Memory B cell (primary cell): ENCODE data around the gene KLHL40.

Experiments
- ATAC-seq: fragments of 150-1000 bp; cut with Tn5 transposase; 2 replicates; pipeline ENCODE4 v1.10.0; 2021; ENCODE audit warnings: low read depth, mild to moderate bottlenecking, moderate library complexity
- DNase-seq, 2 donors: peaks; one replicate each; pipeline ENCODE4 v3.0.0; 2022; ENCODE audit warnings: low spot score in 2 of 2
- H3K27ac Mint-ChIP-seq: one replicate; pipeline ENCODE4 v1.8.0; 2022; ENCODE audit warnings: mild to moderate bottlenecking, moderate library complexity, mixed read lengths
- H3K27me3 Mint-ChIP-seq: one replicate; pipeline ENCODE4 v1.8.0; 2022; ENCODE audit warnings: mixed read lengths
- H3K36me3 Mint-ChIP-seq: one replicate; pipeline ENCODE4 v1.8.0; 2022; ENCODE audit warnings: mild to moderate bottlenecking, mixed read lengths
- H3K4me1 Mint-ChIP-seq: one replicate; pipeline ENCODE4 v1.8.0; 2022; ENCODE audit warnings: mixed read lengths
- H3K4me3 Mint-ChIP-seq: one replicate; pipeline ENCODE4 v1.8.0; 2022; ENCODE audit warnings: mild to moderate bottlenecking, moderate library complexity, mixed read lengths
- H3K9me3 Mint-ChIP-seq: one replicate; pipeline ENCODE4 v1.8.0; 2022; ENCODE audit warnings: mixed read lengths

The KLHL40 gene

GRCh38 chr3:42696356-42697288 lies 11.3 kb downstream of the KLHL40 start:
- peaks cover 13% of the 10 kb centered on the region for H3K27me3 Mint-ChIP-seq
- no peaks in the 10 kb centered on the region for H3K36me3 Mint-ChIP-seq
- no peak overlapping the region for H3K4me3 Mint-ChIP-seq
- H3K4me1 Mint-ChIP-seq = peaks cover 5% of the 10 kb centered on the region
- no peak overlapping the region for H3K27ac Mint-ChIP-seq
- DNase-seq (no peak), ATAC-seq (no peak)
- H3K9me3 Mint-ChIP-seq = no peaks in the 10 kb centered on the region

- Mint-ChIP-seq H3K4me3 (no peak overlapping the region), H3K4me1 (peaks cover 5% of the 10 kb centered on the region), H3K36me3 (no peaks in the 10 kb centered on the region), H3K9me3 (no peaks in the 10 kb centered on the region), H3K27ac (no peak overlapping the region), H3K27me3 (peaks cover 13% of the 10 kb centered on the region)
- no peak for DNase-seq
- no peak for ATAC-seq
Measured at GRCh38 chr3:42697289-42698051, 12.1 kb downstream of the KLHL40 start.

- no peak overlapping the region for H3K4me3 Mint-ChIP-seq
Measured at GRCh38 chr3:42698216-42698910, 13.0 kb downstream of the KLHL40 start.

GRCh38 chr3:42698911-42699230 lies 13.5 kb downstream of the KLHL40 start:
- Mint-ChIP-seq H3K4me1 (peaks cover 5% of the 10 kb centered on the region), H3K9me3 (no peaks in the 10 kb centered on the region), H3K27ac (no peak overlapping the region), H3K4me3 (no peak overlapping the region), H3K27me3 (peaks cover 22% of the 10 kb centered on the region), H3K36me3 (no peaks in the 10 kb centered on the region)
- ATAC-seq = peak; percentile 24
- DNase-seq = no peak

More at GRCh38 chr3:42698216-42698910, 13.0 kb downstream of the KLHL40 start:
- peaks cover 5% of the 10 kb centered on the region for H3K4me1 Mint-ChIP-seq
- ATAC-seq (no peak), DNase-seq (no peak)
- H3K27ac Mint-ChIP-seq = no peak overlapping the region
- peaks cover 18% of the 10 kb centered on the region for H3K27me3 Mint-ChIP-seq
- no peaks in the 10 kb centered on the region for H3K36me3 Mint-ChIP-seq
- H3K9me3 Mint-ChIP-seq = no peaks in the 10 kb centered on the region

- DNase-seq (no peak), ATAC-seq (no peak)
- Mint-ChIP-seq H3K27me3 (peaks cover 22% of the 10 kb centered on the region), H3K9me3 (no peaks in the 10 kb centered on the region), H3K4me3 (no peak overlapping the region), H3K27ac (no peak overlapping the region), H3K36me3 (no peaks in the 10 kb centered on the region), H3K4me1 (peaks cover 5% of the 10 kb centered on the region)
Measured at GRCh38 chr3:42699511-42699971, 14.2 kb downstream of the KLHL40 start.

- Mint-ChIP-seq H3K27me3 (peaks cover 25% of the 10 kb centered on the region), H3K27ac (no peak overlapping the region), H3K36me3 (no peaks in the 10 kb centered on the region), H3K4me1 (peaks cover 5% of the 10 kb centered on the region), H3K9me3 (no peaks in the 10 kb centered on the region), H3K4me3 (no peak overlapping the region)
- no peak for ATAC-seq
- DNase-seq = no peak
Measured at GRCh38 chr3:42700366-42701288, 15.3 kb downstream of the KLHL40 start.

- H3K36me3 Mint-ChIP-seq = no peaks in the 10 kb centered on the region
- peaks cover 25% of the 10 kb centered on the region for H3K27me3 Mint-ChIP-seq
- H3K27ac Mint-ChIP-seq = no peak overlapping the region
- peaks cover 5% of the 10 kb centered on the region for H3K4me1 Mint-ChIP-seq
- ATAC-seq = peak; percentile 43
- no peak overlapping the region for H3K4me3 Mint-ChIP-seq
- peak; percentile 13 to 31 for DNase-seq
- no peaks in the 10 kb centered on the region for H3K9me3 Mint-ChIP-seq
Measured at GRCh38 chr3:42701371-42702065, 16.2 kb downstream of the KLHL40 start.

GRCh38 chr3:42702066-42702951 lies 17.0 kb downstream of the KLHL40 start, which contains the start of gene HHATL:
Gene HHATL (minus strand): TSS chr3:42702798. CDS start chr3:42700826, 1,972 bp downstream.
- H3K27ac Mint-ChIP-seq = no peak within 1 kb of the TSS
- H3K4me3 Mint-ChIP-seq = no peak within 1 kb of the TSS
- ATAC-seq (no peak), DNase-seq (no peak)
- peaks cover 5% of the 10 kb centered on the region for H3K4me1 Mint-ChIP-seq
- H3K36me3 Mint-ChIP-seq = no peaks in the 10 kb centered on the region
- peaks cover 24% of the 10 kb centered on the region for H3K27me3 Mint-ChIP-seq
- H3K9me3 Mint-ChIP-seq = no peaks in the 10 kb centered on the region

GRCh38 chr3:42702982-42703694 lies 17.8 kb downstream of the KLHL40 start:
- Mint-ChIP-seq H3K27me3 (peaks cover 26% of the 10 kb centered on the region), H3K36me3 (no peaks in the 10 kb centered on the region), H3K27ac (no peak overlapping the region), H3K9me3 (no peaks in the 10 kb centered on the region), H3K4me1 (peaks cover 5% of the 10 kb centered on the region), H3K4me3 (no peak overlapping the region)
- ATAC-seq (no peak), DNase-seq (no peak)

- peaks cover 5% of the 10 kb centered on the region for H3K4me1 Mint-ChIP-seq
- DNase-seq = no peak
- ATAC-seq = no peak
- no peaks in the 10 kb centered on the region for H3K9me3 Mint-ChIP-seq
- no peak overlapping the region for H3K4me3 Mint-ChIP-seq
- peaks cover 24% of the 10 kb centered on the region for H3K27me3 Mint-ChIP-seq
- no peaks in the 10 kb centered on the region for H3K36me3 Mint-ChIP-seq
- H3K27ac Mint-ChIP-seq = no peak overlapping the region
Measured at GRCh38 chr3:42703695-42704025, 18.3 kb downstream of the KLHL40 start.

- H3K4me1 Mint-ChIP-seq = peaks cover 5% of the 10 kb centered on the region
- H3K4me3 Mint-ChIP-seq = no peak overlapping the region
- H3K9me3 Mint-ChIP-seq = no peaks in the 10 kb centered on the region
- H3K27me3 Mint-ChIP-seq = peaks cover 28% of the 10 kb centered on the region
- H3K36me3 Mint-ChIP-seq = no peaks in the 10 kb centered on the region
- H3K27ac Mint-ChIP-seq = no peak overlapping the region
- ATAC-seq = no peak
- no peak for DNase-seq
Measured at GRCh38 chr3:42704136-42704841, 19.0 kb downstream of the KLHL40 start.
